GM19467 (cell line): Measurements from ENCODE around the gene MRPL45.

ENCODE experiments used
- ATAC-seq: cut with Tn5 transposase; IDR thresholded peaks from one replicate; pipeline ENCODE4 v1.9.1; 2021; ENCODE audit warnings: mild to moderate bottlenecking, moderate library complexity; ENCODE audit not compliant: unreplicated experiment

Gene MRPL45

GRCh38 chr17:38324772-38325171 lies 27.8 kb downstream of the MRPL45 start:
- no peak for ATAC-seq

DNA sequence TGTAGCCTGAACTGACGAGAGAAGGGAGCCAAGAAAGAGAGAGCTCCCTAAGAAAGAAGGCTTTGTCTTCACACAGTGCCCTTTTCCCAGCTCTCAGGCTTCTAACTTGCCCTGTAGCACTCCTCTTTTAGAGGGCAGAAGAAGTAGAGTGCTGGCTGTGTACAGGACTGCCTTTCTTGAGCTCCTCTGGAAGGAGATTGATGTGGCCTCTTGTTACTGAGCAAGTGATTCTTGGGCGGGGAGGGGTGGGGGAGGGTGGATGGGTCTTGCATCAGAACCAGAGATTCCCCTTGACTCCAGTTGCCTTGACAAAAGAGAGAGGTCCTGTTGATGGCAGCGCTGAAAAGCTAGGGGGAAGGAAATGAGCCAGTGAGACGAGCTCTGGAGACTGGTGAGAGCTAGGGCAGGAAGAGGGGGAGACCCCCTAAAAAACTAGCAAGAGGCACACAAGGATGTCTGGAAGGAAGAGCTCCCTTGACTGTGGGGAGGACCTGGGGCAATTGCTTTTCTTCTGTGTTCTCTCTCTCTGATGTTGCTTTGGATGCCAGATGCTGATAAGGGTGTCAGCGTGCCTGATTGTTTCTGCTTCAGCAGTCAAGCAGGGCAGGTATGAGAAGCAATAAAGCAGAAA lies 28.4 kb downstream of the MRPL45 start:
- no peak for ATAC-seq

GRCh38 chr17:38326996-38327792 lies 30.2 kb downstream of the MRPL45 start:
- ATAC-seq = no peak

DNA sequence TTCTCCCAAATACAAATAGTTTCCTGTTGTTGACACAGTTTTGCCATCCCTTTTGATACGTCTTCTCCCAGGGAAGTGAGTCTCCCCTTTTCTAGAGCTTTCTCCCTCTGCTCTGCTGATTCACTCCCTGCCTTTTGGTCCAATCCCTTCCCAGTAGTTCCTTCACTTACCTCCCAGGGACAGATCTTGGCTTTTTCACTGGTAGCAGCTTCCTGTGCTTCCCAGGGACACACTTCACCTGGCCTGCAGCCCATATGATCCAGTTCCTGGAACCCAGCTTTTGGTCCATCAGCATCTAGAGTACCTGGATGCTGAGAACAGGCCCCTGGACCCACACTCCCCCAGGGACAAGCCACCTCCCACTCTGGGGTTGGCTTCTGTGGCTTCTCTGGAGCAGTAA lies 31.0 kb downstream of the MRPL45 start:
- no peak for ATAC-seq

- no peak for ATAC-seq
Observed at GRCh38 chr17:38328620-38329019, 31.7 kb downstream of the MRPL45 start.

- no peak for ATAC-seq
Observed at GRCh38 chr17:38329284-38329683, 32.3 kb downstream of the MRPL45 start.

- no peak for ATAC-seq
Observed at GRCh38 chr17:38329808-38330730, 33.1 kb downstream of the MRPL45 start.

DNA sequence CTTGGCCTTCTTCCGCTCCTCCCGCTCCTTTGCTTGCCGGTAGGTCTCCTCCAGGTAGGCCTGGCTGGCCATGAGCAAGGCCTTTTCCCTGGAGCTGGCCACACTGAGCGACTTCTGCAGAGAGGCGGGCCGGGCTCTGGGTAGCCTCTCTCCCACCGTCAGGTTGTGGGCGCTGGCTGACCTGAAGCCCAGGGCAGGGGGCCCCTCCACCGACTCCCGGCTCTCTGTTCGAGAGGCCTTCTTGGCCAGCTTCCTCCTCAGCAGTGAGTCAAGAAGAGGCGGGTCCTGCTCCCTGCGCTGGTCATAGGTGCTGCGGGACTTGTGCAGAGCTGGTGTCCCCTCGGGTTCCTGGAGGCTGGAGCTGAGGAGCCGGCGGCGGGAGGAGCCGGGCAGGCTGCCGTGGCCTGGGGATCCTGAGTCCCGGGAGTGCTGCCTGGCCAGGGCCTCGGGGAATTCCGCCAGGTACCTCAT lies 34.0 kb downstream of the MRPL45 start:
- no peak for ATAC-seq

DNA sequence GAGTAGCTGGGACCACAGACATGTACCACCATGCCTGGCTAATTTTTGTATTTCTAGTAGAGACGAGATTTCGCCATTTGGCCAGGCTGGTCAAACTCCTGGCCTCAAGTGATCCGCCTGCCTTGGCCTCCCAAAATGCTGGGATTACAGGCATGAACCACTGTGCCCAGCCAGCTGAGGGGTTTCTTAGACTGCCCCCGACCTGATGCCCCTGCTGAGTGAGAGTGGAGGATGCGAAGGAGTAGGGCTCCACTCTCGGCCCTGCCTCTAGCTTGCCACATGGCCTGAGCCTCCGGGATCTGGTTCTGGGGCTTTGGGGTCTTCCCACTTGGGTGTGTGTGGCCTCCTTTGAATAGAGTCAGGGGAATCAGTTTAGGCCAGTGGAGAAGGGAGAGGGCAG lies 35.8 kb downstream of the MRPL45 start:
- no peak for ATAC-seq

DNA sequence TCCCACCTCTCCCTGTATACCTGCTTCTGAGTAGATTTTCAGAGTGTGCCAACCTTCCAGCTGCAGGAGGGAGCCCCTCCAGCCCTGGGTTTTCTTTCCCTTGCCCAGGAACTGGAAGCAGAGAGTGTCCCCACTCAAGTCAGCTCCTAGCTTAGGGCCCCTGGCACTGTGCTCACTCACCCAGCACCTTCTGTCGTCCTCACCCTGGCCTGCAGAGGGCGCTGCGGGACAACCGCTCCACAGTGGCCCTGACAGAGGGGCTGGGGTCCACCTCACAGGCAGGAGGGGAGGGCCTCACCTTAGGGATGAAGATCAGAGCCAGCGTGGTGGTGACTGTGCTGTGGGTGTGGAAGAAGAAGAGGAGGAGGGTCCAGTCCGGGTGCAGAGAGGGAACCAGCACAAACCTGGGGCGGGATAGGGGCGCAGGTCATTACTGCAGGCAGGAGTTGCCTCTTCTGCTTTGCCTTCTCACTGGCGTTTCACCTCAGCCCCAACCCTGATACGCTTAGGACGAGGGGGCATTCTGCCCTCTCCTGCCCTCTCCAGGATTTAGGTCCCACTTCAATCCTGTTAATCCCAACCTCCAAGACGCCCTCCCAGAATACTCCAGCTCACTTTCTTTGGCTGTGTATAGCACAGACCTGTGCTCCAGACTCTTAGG lies 36.8 kb downstream of the MRPL45 start:
- ATAC-seq = no peak

- ATAC-seq = no peak
Observed at GRCh38 chr17:38334480-38335364, 37.8 kb downstream of the MRPL45 start.

DNA sequence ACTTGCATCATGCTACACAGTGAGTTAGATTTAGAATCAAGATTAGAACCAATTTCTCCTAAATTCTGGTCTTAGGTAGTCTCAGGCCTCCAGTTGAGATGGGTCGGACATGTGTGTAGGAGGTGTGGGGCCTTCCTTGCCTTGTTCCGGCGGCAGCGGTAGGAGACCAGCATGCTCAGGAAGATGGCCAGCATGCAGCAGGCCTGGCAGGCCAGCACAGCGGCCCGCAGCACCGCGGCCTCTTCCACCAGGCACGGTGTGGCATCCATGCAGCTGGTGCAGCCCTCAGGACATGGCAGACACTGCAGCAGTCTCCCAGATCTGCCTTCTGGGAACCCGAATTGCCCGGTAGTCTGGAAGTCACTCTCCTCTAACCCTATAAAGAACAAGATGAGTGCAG lies 39.9 kb downstream of the MRPL45 start:
- ATAC-seq = no peak

DNA sequence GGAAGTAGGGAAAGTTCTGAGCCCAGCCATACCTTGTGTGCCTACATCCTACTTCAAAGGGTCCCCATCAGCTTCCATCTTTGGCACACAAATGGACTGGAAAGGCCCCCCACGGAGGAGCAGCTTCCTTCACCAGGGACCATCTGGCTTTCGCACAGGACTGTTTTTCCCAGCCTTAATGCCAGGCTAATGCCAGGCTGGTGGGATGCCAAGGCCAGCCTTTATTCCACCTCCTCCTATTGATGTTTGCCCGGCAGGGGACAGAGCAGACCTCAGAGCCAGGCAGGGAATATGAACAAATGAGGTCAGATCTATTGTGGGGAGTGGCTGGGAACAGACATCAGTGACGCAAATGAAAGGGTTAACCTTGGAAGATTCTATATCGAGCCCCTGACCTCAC lies 41.1 kb downstream of the MRPL45 start:
- no peak for ATAC-seq

DNA sequence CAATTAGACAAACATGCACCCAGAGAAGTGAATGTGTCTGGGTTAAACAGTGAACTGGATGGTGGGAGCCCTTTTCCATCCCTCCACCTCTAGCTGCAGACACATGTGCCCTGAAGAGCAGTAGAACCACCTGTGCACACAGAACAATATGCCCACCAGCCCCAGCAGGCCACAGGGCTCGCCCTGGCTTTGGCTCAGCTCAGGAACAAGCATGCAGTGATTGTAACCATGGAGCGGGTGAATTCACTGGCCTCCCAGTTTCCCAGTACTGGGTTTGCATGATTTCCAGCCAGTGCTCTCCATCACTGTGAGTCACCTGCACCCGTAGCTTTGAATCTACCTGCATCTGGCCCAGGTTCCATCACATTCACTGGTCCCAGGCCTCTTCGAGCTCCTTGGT lies 41.6 kb downstream of the MRPL45 start:
- no peak for ATAC-seq

- ATAC-seq = no peak
Observed at GRCh38 chr17:38339891-38340290, 42.9 kb downstream of the MRPL45 start.

DNA sequence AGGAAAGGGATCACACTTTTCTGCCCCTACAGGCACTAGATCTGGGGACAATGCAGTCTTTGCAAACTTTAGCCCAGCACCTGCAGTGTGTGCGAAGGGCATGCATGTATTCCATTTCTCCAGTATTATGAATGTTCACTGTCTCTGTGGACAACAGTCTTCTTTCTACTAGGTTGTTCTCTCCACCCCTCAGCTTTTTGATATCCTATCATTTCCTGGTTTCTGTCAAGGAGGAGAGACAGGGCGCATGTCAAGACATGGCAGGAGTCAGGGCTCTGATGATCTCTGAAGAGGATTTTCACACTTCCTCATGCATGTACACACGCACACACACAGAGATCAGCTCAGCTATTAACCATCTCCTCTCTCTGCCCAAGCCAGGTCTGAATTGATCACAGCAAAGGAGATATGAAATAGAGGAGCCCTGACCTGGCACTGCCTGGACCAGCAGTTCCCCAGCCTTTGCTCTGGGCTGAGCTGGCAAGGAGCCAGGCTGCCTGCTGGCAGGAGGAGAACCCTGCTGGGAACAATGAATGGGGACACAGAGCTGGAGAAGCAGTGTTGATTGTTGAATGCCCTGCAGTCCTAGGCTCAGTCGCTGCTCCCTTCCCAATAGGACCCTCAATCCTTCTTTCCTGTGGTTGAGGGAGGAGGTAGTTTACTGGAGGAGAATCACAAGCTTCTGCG lies 44.2 kb downstream of the MRPL45 start:
- ATAC-seq = no peak

DNA sequence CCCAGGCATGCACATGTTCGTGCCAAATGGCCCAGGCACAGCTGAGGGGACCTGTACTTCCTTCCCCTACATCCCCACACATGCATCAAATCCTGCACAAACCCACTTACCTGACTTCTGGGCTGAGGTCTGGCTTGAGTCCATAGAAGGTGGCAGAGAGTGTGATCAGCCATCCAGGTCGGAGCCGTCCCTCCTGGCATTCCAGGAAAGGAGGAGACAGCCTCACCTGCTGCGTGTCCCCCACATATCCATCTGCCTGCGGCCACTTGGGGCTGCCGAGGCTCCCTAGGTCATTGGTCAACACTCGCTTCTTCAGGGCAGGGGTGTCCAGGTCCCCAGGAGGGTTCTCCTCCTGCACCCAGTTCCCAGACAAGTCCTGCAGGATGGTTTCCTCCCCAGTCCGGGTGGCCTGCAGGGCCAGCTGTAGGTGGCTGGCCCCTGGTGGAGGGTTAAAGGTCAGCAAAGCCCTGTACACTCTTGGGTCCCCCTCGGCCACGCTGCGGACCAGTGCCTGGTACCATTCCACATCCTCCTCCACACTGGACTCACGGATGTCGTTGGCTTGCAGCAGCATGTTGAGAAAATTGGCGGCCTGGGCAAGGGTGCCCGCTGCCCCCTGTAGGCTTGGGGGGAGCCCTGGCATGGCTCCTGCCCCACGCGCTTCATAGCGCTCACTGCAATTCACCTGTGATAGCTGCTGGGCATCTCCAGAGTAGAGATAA lies 46.1 kb downstream of the MRPL45 start:
- no peak for ATAC-seq

DNA sequence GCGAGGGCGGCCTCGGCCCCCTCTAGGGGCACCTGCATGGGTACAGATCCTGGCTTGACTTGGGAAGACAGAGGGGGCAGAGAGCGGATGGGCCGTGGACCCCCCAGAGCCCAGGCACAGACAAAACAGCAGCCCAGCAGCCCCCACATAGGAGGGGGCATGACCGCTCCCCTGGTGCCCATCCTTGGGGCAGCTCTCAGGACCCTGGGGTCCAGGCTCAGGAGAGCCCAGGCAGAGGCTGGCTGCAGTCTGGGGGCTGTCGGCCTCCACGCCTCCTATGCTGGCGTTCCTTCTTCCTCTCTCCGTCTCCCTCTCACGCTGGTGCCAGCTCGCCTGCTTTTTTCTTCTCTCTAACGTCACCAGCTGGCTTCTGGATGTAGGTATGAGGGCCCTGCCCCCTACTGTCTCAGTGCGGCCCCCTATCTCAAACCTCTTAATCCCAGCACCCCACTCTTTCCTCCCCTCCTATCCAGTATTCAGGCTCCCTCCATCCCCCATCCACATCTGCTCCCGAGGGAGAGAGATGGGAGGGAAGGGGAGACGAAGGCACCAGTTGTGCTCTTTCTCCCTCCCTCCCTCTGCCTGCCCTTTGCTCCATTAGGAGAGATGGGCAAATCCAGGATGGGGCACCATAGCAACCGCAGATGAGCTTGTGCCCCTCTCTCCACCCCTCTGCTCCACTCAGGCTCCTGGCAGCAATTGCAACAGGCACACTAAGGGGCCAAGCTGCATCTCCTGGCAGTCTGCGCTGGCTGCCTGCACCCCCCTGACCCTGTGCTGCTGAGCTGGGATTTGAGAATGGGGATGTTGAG lies 46.8 kb downstream of the MRPL45 start, which contains the start of gene GPR179:
Gene GPR179, minus strand, starts transcription at position 349 of the 812 bp plus-strand sequence. Its CDS starts 167 bp downstream, at position 182.
- ATAC-seq = no peak
